Prostate gland (tissue), 2 donors: Measurements from ENCODE around the gene CD81.

ENCODE experiments used
- CTCF ChIP-seq, 4 experiments: fragments of 200-600 bp in 2 of 4; fragments of 450-650 bp in 2 of 4; sonication (generic) in 2 of 4; IDR thresholded peaks; 1 replicate in 3 of 4; 2 replicates in 1 of 4; pipeline ENCODE4 v1.5.1; 2016 to 2019; ENCODE audit warnings: antibody characterized with exemption in 4 of 4, mild to moderate bottlenecking in 2 of 4, moderate library complexity in 2 of 4
- POLR2A ChIP-seq: fragments of 450-650 bp; IDR thresholded peaks from one replicate; pipeline ENCODE4 v1.6.1; 2016; ENCODE audit warnings: antibody characterized with exemption, mild to moderate bottlenecking
- POLR2AphosphoS5 ChIP-seq: sonication (generic); formaldehyde crosslinking; IDR thresholded peaks from one replicate; pipeline ENCODE4 v1.6.1; 2017; ENCODE audit warnings: antibody characterized with exemption

- TF ChIP-seq CTCF (IDR thresholded peaks at IDR 0.05) (no peak), POLR2AphosphoS5 (no peak), POLR2A (no peak)
Measured at GRCh38 chr11:2361565-2361964, 15.5 kb upstream of the CD81 start.
